Upper lobe of right lung (tissue), 1 donor: ENCODE measurements around the gene CAPS. TPM values are rescaled to one million over a fixed set of nuclear protein-coding genes. Genes with fewer than 3 reads are reported as not detected.

Experiments used
- ATAC-seq: fragments of 200-7000 bp; cut with Tn5 transposase; one replicate; pipeline ENCODE4 v1.9.1; 2020; ENCODE audit warnings: mild to moderate bottlenecking, moderate library complexity
- DNase-seq: peaks from one replicate; pipeline ENCODE4 v3.0.0-alpha.2; 2020
- H3K27ac ChIP-seq: fragments of 200-600 bp; one replicate; pipeline ENCODE4 v1.8.0; 2022
- H3K27me3 ChIP-seq: fragments of 200-600 bp; one replicate; pipeline ENCODE4 v1.8.0; 2022; ENCODE audit warnings: mild to moderate bottlenecking
- H3K36me3 ChIP-seq: fragments of 200-600 bp; one replicate; pipeline ENCODE4 v1.8.0; 2022
- H3K4me1 ChIP-seq: fragments of 200-600 bp; one replicate; pipeline ENCODE4 v1.8.0; 2022
- H3K4me3 ChIP-seq: fragments of 200-600 bp; one replicate; pipeline ENCODE4 v1.8.0; 2022; ENCODE audit warnings: mild to moderate bottlenecking
- H3K9me3 ChIP-seq: fragments of 200-600 bp; one replicate; pipeline ENCODE4 v1.8.0; 2022
- intact Hi-C: fragments of 100-400 bp; cut with DNase I; formaldehyde crosslinking; loops from one replicate; pipeline ENCODE4 v1.11.0; 2022
- total RNA-seq: library from RNA; stranded (reverse); fragmentation: NEBNext Ultra II Directional; extraction: Animal tissue kit (Norgen Biotek cat#: 25700); gene quantifications from one replicate; pipeline ENCODE4 v1.2.1, GENCODE V29; 2021
- TF ChIP-seq, protein P1 (sequence below): fragments of 200-600 bp; IDR thresholded peaks from one replicate; pipeline ENCODE4 v1.8.0; 2022; ENCODE audit warnings: antibody characterized with exemption
- donor health status: DM: no; HTN: yes; CAD: no; lungs with severe emphysema.

Gene CAPS
- total RNA-seq, 1 donor from 2014 or later: 12.5 TPM

DNA sequence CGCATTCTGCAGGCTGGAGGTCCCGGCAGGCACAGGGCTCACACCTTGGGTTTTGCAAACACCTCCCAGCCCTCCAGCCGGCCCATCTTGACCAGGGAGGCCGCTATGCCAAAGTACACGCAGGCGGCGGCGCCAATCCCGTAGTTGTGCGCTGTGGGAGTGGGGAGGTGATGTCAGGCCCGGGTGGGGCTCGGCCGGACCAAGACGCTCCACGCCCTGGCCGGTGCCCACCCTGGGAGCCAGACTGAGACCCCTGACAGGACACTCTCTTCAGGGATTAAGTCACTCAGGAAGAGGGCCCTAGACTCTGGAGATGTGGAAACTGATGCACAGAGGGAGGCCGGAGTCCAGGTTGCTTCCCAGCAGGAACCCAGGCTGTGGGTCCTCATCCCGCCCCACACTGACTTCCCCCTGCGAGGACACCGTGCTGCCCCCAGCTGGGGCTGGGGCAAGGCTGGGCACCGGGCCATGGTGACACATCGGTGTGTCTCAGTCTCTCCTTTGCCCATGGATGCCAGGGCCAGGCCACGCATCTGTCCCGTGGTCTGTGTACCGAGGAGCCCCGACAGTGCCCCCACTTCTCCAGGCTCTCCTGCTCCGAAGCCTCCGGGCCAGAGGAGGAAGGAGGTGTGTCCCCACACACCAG is 19.2 kb upstream of the CAPS start:
- H3K36me3 ChIP-seq: peaks cover 18% of the 10 kb centered on the region
- no peaks in the 10 kb centered on the region for H3K4me1 ChIP-seq
- ATAC-seq (no peak), DNase-seq (no peak)
- no peak overlapping the region for H3K27ac ChIP-seq
- TF ChIP-seq, protein P1, sequence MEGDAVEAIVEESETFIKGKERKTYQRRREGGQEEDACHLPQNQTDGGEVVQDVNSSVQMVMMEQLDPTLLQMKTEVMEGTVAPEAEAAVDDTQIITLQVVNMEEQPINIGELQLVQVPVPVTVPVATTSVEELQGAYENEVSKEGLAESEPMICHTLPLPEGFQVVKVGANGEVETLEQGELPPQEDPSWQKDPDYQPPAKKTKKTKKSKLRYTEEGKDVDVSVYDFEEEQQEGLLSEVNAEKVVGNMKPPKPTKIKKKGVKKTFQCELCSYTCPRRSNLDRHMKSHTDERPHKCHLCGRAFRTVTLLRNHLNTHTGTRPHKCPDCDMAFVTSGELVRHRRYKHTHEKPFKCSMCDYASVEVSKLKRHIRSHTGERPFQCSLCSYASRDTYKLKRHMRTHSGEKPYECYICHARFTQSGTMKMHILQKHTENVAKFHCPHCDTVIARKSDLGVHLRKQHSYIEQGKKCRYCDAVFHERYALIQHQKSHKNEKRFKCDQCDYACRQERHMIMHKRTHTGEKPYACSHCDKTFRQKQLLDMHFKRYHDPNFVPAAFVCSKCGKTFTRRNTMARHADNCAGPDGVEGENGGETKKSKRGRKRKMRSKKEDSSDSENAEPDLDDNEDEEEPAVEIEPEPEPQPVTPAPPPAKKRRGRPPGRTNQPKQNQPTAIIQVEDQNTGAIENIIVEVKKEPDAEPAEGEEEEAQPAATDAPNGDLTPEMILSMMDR: no peak
- intact Hi-C loops: no loop called here
- H3K27me3 ChIP-seq: peaks cover 11% of the 10 kb centered on the region
- no peaks in the 10 kb centered on the region for H3K9me3 ChIP-seq
- no peak overlapping the region for H3K4me3 ChIP-seq

DNA sequence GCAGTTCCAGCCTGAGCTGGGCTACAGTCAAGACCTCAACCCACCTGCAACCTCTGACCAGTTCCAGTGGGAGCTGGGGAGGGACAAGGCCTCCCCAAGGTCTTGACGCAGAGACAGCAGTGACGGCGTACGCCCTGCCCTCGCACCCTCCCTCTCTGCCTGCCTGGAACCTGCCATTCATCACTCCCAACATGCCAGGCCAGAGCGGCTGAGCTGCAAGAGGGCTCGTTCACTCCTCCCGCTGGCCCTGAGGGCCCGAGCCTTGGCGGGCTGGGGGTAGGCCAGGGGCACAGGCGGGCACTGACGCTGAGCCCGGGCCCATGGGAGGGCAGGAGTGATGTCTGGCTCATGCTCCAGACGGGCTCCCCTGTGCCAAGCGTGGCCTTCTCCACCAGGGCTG is 18.6 kb upstream of the CAPS start:
- ATAC-seq: no peak
- Histone ChIP-seq H3K27ac (no peak overlapping the region), H3K4me3 (no peak overlapping the region), H3K36me3 (peaks cover 18% of the 10 kb centered on the region), H3K27me3 (peaks cover 11% of the 10 kb centered on the region), H3K4me1 (no peaks in the 10 kb centered on the region), H3K9me3 (no peaks in the 10 kb centered on the region)
- DNase-seq: no peak
- intact Hi-C loops: no loop called here
- TF ChIP-seq, protein P1: no peak

DNA sequence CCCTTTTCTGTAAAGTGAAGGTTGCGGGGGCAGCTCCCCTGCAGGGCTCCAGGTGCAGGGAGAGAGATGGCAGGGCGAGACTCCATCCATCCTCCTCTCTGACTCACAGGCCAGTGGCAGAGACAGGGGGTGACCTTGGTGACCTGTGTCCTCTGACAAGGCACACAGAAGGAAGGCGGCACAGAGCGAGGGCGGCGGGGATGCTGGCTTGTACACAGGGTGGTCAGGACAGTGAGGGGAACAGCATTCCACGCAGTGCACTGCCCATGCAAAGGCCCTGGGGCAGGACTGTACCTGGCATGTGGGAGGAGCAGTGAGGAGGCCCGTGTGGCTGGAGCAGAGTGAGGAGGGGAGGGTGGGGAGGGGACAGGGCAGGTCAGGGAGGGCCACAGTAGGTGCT is 18.2 kb upstream of the CAPS start:
- H3K27me3 ChIP-seq: peaks cover 8% of the 10 kb centered on the region
- intact Hi-C loops: no loop called here
- TF ChIP-seq, protein P1: no peak
- H3K27ac ChIP-seq: no peak overlapping the region
- ATAC-seq: no peak
- no peaks in the 10 kb centered on the region for H3K9me3 ChIP-seq
- peaks cover 18% of the 10 kb centered on the region for H3K36me3 ChIP-seq
- DNase-seq: no peak
- no peaks in the 10 kb centered on the region for H3K4me1 ChIP-seq
- H3K4me3 ChIP-seq: no peak overlapping the region

DNA sequence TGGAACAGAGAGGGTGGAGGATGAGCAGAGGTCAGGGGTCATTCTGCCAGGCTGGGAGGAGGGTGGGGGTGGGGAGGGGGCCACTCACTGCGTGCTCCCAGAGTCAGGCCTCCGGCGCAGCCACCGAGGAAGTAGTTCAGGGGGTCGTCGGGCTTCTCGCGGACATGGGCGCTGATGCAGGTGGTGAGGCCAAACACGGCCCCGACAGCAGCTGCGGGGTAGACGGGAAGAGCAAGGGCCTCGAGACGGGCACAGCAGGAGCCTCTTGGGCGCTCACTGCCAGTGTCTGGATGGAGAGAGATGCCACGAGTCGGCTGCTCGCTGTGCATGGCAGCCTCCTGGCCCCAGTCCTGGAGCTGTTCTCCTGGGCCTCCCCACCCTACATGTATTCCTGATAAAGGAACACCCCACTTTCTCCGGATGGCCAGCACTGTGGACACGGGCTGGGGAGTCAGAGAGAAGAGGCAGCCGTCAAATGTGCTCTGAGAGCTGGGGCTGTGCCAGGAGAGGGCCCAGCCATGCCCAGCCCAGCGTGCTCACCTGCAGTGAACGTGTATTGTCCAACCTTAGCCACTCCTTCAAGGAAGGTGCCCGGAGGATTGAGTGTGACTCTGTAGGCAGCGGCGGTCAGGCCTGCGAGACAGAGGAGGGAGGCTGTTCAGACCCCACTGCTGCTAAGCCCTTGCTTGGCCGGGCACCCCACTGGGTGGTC is 17.5 kb upstream of the CAPS start:
- Histone ChIP-seq H3K36me3 (peaks cover 18% of the 10 kb centered on the region), H3K4me1 (no peaks in the 10 kb centered on the region), H3K27ac (no peak overlapping the region), H3K4me3 (no peak overlapping the region), H3K9me3 (no peaks in the 10 kb centered on the region), H3K27me3 (peaks cover 7% of the 10 kb centered on the region)
- TF ChIP-seq, protein P1: no peak
- ATAC-seq (no peak), DNase-seq (no peak)
- intact Hi-C loops: no loop called here

DNA sequence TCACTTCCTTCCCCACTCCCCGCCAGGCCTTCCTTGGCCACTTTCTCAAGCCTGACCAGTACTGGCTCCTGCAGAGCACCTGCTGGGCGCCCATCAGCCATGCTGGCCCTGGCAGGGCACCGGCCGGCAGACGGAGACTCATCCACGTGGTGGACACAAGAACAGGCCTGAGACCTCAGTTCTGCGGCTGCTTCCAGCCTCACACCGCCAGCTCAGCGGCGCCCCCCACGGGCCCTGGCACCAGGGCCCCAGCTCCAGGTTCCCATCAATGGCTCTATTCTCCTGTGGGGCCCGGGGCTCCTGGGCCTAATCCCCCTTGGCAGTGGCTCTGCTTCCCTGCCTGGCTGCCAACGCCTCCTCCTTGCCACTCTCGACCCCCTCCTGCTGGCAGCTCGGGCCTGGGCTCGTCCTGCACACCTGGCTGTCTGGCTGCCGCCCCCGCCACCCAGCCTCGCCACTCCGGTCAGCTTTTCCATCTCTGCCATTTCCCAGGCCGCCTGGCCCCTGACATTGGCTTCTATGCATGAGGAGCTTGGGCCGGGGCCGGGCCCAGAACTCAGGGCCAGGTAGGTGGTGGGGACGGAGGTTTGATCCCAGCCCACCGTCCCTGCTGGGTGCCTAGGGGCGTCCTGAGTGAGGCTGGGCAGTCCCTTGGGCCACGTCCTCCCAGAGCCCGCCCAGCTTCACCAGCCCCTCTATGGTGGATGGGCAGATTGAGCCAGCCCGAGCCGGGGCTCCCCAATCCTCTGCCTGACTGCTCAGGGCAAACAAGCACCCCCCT is 16.7 kb upstream of the CAPS start:
- peaks cover 18% of the 10 kb centered on the region for H3K36me3 ChIP-seq
- no peak for ATAC-seq
- intact Hi-C loops: no loop called here
- no peak overlapping the region for H3K27ac ChIP-seq
- TF ChIP-seq, protein P1: no peak
- peaks cover 3% of the 10 kb centered on the region for H3K4me1 ChIP-seq
- no peaks in the 10 kb centered on the region for H3K27me3 ChIP-seq
- H3K4me3 ChIP-seq: no peak overlapping the region
- no peak for DNase-seq
- H3K9me3 ChIP-seq: no peaks in the 10 kb centered on the region
